ENCODE data around the gene CCAR1. TPM values are rescaled to one million over a fixed set of nuclear protein-coding genes. Genes with fewer than 3 reads are reported as not detected.

Gene CCAR1
- polyA plus RNA-seq, 2 of the 4 experiments (the other 2 are of a cell fraction): 98.8 to 107 TPM

- TF ChIP-seq, protein P1, sequence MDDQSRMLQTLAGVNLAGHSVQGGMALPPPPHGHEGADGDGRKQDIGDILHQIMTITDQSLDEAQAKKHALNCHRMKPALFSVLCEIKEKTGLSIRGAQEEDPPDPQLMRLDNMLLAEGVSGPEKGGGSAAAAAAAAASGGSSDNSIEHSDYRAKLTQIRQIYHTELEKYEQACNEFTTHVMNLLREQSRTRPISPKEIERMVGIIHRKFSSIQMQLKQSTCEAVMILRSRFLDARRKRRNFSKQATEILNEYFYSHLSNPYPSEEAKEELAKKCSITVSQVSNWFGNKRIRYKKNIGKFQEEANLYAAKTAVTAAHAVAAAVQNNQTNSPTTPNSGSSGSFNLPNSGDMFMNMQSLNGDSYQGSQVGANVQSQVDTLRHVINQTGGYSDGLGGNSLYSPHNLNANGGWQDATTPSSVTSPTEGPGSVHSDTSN (IDR thresholded peaks at IDR 0.05): no peak
- ChIA-PET POLR2A (no interaction called here), CTCF (interaction anchor here (0.6 to 0.9 kb wide), 2 partner anchors 28 to 51 kb away, joined by 3 to 4 read pairs; no protein-coding TSS in a partner anchor)
- Histone ChIP-seq H3K4me3 (no peak overlapping the region), H3K4me1 (no peaks in the 10 kb centered on the region), H3K27ac (no peak overlapping the region), H3K9me3 (no peaks in the 10 kb centered on the region), H3K4me2 (no peak overlapping the region)
- ATAC-seq (no peak), DNase-seq (ENCODE audit: low read depth in 1 of 2, low spot score in 1 of 2) (no peak), FAIRE-seq (no peak)
- 72% methylated on average over 5 of the region's 5 CpGs for whole genome bisulfite sequencing (ENCODE audit: missing lambda C conversion rate)
Observed at GRCh38 chr10:68831961-68832455, 111.0 kb downstream of the CCAR1 start.

GRCh38 chr10:68832601-68833000 lies 111.6 kb downstream of the CCAR1 start:
- H3K27ac ChIP-seq: no peak overlapping the region
- 83% methylated on average over 4 of the region's 4 CpGs for WGBS (ENCODE audit: missing lambda C conversion rate)
- CTCF ChIA-PET: interaction anchor here (0.9 kb wide), 1 partner anchor 51 kb away, joined by 3 read pairs; no protein-coding TSS in a partner anchor
- POLR2A ChIA-PET: no interaction called here
- H3K4me3 ChIP-seq: no peak overlapping the region
- H3K9me3 ChIP-seq: no peaks in the 10 kb centered on the region
- no peak for ATAC-seq
- H3K4me2 ChIP-seq: no peak overlapping the region
- no peak for DNase-seq (ENCODE audit: low read depth in 1 of 2, low spot score in 1 of 2)
- TF ChIP-seq CBX8 (IDR thresholded peaks at IDR 0.05): no peak
- TF ChIP-seq, protein P2, sequence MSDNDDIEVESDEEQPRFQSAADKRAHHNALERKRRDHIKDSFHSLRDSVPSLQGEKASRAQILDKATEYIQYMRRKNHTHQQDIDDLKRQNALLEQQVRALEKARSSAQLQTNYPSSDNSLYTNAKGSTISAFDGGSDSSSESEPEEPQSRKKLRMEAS (IDR thresholded peaks at IDR 0.05): no peak
- no peak for TF ChIP-seq FOSB (CRISPR knock-in tag; IDR thresholded peaks at IDR 0.05)
- no peak for TF ChIP-seq FOSL2 (IDR thresholded peaks at IDR 0.05)
- no peak for TF ChIP-seq FOSL2 (CRISPR knock-in tag; IDR thresholded peaks at IDR 0.05)
- TF ChIP-seq HDAC2 (IDR thresholded peaks at IDR 0.05): no peak
- TF ChIP-seq HOXB13 (CRISPR knock-in tag; IDR thresholded peaks at IDR 0.05; ENCODE audit: low read depth): no peak
- TF ChIP-seq ZNF302 (CRISPR knock-in tag; IDR thresholded peaks at IDR 0.05): no peak
- TF ChIP-seq POLR2AphosphoS2 (conservative IDR thresholded peaks at IDR 0.05; ENCODE audit: low read length): no peak
- TF ChIP-seq, protein P3, sequence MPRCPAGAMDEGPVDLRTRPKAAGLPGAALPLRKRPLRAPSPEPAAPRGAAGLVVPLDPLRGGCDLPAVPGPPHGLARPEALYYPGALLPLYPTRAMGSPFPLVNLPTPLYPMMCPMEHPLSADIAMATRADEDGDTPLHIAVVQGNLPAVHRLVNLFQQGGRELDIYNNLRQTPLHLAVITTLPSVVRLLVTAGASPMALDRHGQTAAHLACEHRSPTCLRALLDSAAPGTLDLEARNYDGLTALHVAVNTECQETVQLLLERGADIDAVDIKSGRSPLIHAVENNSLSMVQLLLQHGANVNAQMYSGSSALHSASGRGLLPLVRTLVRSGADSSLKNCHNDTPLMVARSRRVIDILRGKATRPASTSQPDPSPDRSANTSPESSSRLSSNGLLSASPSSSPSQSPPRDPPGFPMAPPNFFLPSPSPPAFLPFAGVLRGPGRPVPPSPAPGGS (IDR thresholded peaks at IDR 0.05): no peak
- no peak for TF ChIP-seq CBX2 (IDR thresholded peaks at IDR 0.05; ENCODE audit: borderline replicate concordance, low read depth)
- no peak for TF ChIP-seq POLR2A (IDR thresholded peaks at IDR 0.05; ENCODE audit: low read length)
- TF ChIP-seq, protein P4, sequence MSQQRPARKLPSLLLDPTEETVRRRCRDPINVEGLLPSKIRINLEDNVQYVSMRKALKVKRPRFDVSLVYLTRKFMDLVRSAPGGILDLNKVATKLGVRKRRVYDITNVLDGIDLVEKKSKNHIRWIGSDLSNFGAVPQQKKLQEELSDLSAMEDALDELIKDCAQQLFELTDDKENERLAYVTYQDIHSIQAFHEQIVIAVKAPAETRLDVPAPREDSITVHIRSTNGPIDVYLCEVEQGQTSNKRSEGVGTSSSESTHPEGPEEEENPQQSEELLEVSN (IDR thresholded peaks at IDR 0.05; ENCODE audit: borderline replicate concordance, low read depth): no peak
- no peaks in the 10 kb centered on the region for H3K4me1 ChIP-seq
- FAIRE-seq: no peak

GRCh38 chr10:68837626-68838322 lies 116.7 kb downstream of the CCAR1 start:
- no peaks in the 10 kb centered on the region for H3K4me1 ChIP-seq
- 65% methylated on average over 8 of the region's 8 CpGs for WGBS (ENCODE audit: missing lambda C conversion rate)
- H3K27ac ChIP-seq: no peak overlapping the region
- DNase-seq (ENCODE audit: low read depth in 1 of 2, low spot score in 1 of 2) (no peak), FAIRE-seq (no peak), ATAC-seq (no peak)
- ChIA-PET POLR2A (no interaction called here), CTCF (interaction anchor here (0.6 to 0.8 kb wide), 3 partner anchors 9 to 41 kb away, joined by 3 read pairs; no protein-coding TSS in a partner anchor)
- H3K4me2 ChIP-seq: no peak overlapping the region
- H3K4me3 ChIP-seq: no peak overlapping the region
- H3K9me3 ChIP-seq: no peaks in the 10 kb centered on the region
- no peak for TF ChIP-seq RARB (CRISPR knock-in tag; IDR thresholded peaks at IDR 0.05)
- no peak for TF ChIP-seq EHMT2 (IDR thresholded peaks at IDR 0.05; ENCODE audit: low read depth)
- no peak for TF ChIP-seq ZNF302 (CRISPR knock-in tag; IDR thresholded peaks at IDR 0.05)
- TF ChIP-seq ELK1 (IDR thresholded peaks at IDR 0.05; ENCODE audit: low read depth, low read length): no peak
- no peak for TF ChIP-seq FOXS1 (CRISPR knock-in tag; IDR thresholded peaks at IDR 0.05)
- TF ChIP-seq MAFK (IDR thresholded peaks at IDR 0.05; ENCODE audit: partially characterized antibody): no peak
- TF ChIP-seq, protein P1 (IDR thresholded peaks at IDR 0.05): no peak
- TF ChIP-seq NFE2L2 (conservative IDR thresholded peaks at IDR 0.05; ENCODE audit: low read length): no peak
- TF ChIP-seq, protein P5, sequence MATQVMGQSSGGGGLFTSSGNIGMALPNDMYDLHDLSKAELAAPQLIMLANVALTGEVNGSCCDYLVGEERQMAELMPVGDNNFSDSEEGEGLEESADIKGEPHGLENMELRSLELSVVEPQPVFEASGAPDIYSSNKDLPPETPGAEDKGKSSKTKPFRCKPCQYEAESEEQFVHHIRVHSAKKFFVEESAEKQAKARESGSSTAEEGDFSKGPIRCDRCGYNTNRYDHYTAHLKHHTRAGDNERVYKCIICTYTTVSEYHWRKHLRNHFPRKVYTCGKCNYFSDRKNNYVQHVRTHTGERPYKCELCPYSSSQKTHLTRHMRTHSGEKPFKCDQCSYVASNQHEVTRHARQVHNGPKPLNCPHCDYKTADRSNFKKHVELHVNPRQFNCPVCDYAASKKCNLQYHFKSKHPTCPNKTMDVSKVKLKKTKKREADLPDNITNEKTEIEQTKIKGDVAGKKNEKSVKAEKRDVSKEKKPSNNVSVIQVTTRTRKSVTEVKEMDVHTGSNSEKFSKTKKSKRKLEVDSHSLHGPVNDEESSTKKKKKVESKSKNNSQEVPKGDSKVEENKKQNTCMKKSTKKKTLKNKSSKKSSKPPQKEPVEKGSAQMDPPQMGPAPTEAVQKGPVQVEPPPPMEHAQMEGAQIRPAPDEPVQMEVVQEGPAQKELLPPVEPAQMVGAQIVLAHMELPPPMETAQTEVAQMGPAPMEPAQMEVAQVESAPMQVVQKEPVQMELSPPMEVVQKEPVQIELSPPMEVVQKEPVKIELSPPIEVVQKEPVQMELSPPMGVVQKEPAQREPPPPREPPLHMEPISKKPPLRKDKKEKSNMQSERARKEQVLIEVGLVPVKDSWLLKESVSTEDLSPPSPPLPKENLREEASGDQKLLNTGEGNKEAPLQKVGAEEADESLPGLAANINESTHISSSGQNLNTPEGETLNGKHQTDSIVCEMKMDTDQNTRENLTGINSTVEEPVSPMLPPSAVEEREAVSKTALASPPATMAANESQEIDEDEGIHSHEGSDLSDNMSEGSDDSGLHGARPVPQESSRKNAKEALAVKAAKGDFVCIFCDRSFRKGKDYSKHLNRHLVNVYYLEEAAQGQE (IDR thresholded peaks at IDR 0.05): no peak
- no peak for TF ChIP-seq HDAC2 (IDR thresholded peaks at IDR 0.05)
- TF ChIP-seq, protein P6, sequence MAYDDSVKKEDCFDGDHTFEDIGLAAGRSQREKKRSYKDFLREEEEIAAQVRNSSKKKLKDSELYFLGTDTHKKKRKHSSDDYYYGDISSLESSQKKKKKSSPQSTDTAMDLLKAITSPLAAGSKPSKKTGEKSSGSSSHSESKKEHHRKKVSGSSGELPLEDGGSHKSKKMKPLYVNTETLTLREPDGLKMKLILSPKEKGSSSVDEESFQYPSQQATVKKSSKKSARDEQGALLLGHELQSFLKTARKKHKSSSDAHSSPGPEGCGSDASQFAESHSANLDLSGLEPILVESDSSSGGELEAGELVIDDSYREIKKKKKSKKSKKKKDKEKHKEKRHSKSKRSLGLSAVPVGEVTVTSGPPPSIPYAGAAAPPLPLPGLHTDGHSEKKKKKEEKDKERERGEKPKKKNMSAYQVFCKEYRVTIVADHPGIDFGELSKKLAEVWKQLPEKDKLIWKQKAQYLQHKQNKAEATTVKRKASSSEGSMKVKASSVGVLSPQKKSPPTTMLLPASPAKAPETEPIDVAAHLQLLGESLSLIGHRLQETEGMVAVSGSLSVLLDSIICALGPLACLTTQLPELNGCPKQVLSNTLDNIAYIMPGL (CRISPR knock-in tag; IDR thresholded peaks at IDR 0.05; ENCODE audit: borderline replicate concordance): no peak

Data from A549 (cell line).